H4 (cell line): ENCODE data around the gene GPC3. TPM values are rescaled to one million over a fixed set of nuclear protein-coding genes. Genes with fewer than 3 reads are reported as not detected.
A peak's percentile ranks its signal among the peaks of the same experiment; 100 is the strongest.

Experiments
- DNase-seq: peaks from one replicate; pipeline ENCODE4 v3.0.0-alpha.2; 2015; ENCODE audit warnings: low spot score
- total RNA-seq: library from RNA; depleted of rRNA; stranded (reverse); fragments of >200 nt; shearing (Covaris generic); gene quantifications from 2 replicates; pipeline ENCODE4 v1.2.3, GENCODE V29; 2014

The GPC3 gene
- total RNA-seq, 1 experiment from 2014 or later = 0.06 TPM

- DNase-seq = no peak
These were observed 462.3 kb downstream of the GPC3 start for GRCh38 chrX:133523081-133523487.

- no peak for DNase-seq
These were observed 468.7 kb downstream of the GPC3 start for GRCh38 chrX:133516686-133517085.

DNA sequence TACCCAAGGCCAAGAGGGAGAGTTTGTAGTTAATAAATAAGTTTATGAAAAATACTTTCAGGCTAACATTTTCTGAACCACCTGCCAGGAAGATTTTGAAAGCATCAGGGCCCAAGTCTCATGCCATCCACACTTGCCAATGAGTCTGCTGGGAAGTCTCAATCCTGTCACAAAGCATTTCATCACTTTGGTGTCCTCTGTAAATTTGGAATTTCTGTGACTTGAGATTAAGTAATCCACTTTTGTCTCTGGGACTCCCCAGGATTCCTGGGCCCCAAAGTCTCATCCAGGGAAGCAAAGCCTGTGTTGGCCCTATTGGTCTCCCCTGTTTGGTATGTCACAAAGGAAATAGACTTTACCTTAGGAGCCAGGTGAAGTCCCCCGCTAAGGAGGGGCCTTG is 470.9 kb downstream of the GPC3 start:
- DNase-seq = no peak

DNA sequence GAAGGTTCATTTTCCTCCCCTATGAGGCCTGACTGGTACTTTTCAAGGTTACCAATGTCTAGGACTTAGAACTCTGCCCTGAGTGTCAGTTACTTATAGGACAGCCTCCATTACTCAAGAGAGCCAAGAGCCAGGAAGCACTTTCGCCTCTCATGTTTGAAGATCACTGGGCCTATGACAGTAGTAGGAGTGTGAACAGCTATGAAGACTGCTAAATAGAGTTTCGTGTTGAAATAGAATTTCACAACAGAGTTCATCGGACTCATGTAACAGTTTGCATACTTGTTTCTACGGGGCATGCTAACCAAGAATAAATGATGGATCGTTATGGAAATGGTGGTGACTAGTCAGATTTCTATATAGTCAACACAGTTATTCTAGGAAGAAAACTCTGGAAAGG is 472.3 kb downstream of the GPC3 start:
- no peak for DNase-seq

- peak; percentile 46 for DNase-seq
These were observed 474.4 kb downstream of the GPC3 start for GRCh38 chrX:133511041-133511440.

DNA sequence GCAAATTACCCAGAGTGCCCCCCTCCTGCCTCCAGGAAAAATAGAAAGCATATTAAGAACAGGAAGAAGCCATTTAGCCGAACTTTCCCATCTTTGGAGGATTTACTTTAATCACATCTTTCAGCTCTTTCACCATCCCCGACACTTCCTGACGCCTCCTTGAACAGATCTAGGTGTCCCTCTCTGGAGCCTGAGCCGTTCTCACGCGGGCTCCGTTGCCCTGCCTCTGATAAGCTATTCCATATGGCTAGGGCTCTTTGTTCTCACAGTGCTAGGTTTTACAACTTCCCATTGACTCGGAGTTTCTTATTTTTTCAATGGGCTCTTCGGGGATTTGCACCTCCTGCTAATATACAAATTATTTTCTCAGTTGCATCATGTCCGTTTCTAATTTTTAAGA is 488.0 kb downstream of the GPC3 start:
- no peak for DNase-seq

GRCh38 chrX:133495464-133496391 is 489.7 kb downstream of the GPC3 start:
- no peak for DNase-seq

- no peak for DNase-seq
These were observed 492.0 kb downstream of the GPC3 start for GRCh38 chrX:133493366-133493765.

DNA sequence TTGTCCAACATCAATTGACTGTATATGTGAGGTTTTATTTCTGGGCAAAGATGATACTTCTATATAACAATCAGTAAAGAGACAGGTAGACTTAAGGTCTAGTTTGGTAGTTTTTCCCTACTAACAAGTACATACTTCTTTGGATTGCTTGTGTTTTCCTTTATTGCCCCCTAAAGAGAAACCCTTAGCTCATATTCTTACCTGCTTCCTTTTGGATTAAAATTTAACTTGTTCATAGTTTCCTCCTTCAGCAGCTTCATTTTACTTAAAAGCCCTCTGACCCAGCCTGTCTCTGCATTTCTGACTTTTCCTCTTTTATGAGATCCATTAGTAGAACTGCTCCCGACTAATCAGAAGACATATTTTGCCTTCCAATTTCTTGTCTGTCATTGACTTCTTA is 494.4 kb downstream of the GPC3 start:
- DNase-seq = no peak
